Measurements from ENCODE around the gene SERINC5.
"Not testable (repeated sequence)": the region's sequence is repeated elsewhere in the genome, so short reads cannot be mapped to it uniquely, and the experiment has no call there.

The SERINC5 gene

GRCh38 chr5:80181618-80182211 is 74.1 kb downstream of the SERINC5 start:
- peak in 1 of 3 donors; percentile 13 for DNase-seq (ENCODE audit: low read depth in 3 of 3, low spot score in 1 of 3)

- DNase-seq (ENCODE audit: low read depth in 3 of 3, low spot score in 1 of 3), result no peak
These were observed 78.6 kb downstream of the SERINC5 start for GRCh38 chr5:80177236-80177635.

- DNase-seq (ENCODE audit: low read depth in 3 of 3, low spot score in 1 of 3), result no peak
These were observed 80.5 kb downstream of the SERINC5 start for GRCh38 chr5:80175337-80175736.

GRCh38 chr5:80174790-80175189 is 81.1 kb downstream of the SERINC5 start:
- no peak for DNase-seq (ENCODE audit: low read depth in 3 of 3, low spot score in 1 of 3)

GRCh38 chr5:80172067-80172695 is 83.7 kb downstream of the SERINC5 start:
- DNase-seq (ENCODE audit: low read depth in 3 of 3, low spot score in 1 of 3), result no peak

- no peak for DNase-seq (ENCODE audit: low read depth in 3 of 3, low spot score in 1 of 3)
These were observed 85.7 kb downstream of the SERINC5 start for GRCh38 chr5:80170117-80170535.

GRCh38 chr5:80168388-80169028 is 87.3 kb downstream of the SERINC5 start:
- DNase-seq (ENCODE audit: low read depth in 3 of 3, low spot score in 1 of 3), result no peak

- no peak for DNase-seq (ENCODE audit: low read depth in 3 of 3, low spot score in 1 of 3)
These were observed 90.4 kb downstream of the SERINC5 start for GRCh38 chr5:80165452-80165851.

GRCh38 chr5:80161165-80161564 is 94.7 kb downstream of the SERINC5 start:
- DNase-seq (ENCODE audit: low read depth in 3 of 3, low spot score in 1 of 3), result no peak

GRCh38 chr5:80160242-80160641 is 95.6 kb downstream of the SERINC5 start:
- no peak for DNase-seq (ENCODE audit: low read depth in 3 of 3, low spot score in 1 of 3)

GRCh38 chr5:80159133-80159815 is 96.6 kb downstream of the SERINC5 start:
- no peak for DNase-seq (ENCODE audit: low read depth in 3 of 3, low spot score in 1 of 3)

- DNase-seq (ENCODE audit: low read depth in 3 of 3, low spot score in 1 of 3), result no peak
These were observed 99.7 kb downstream of the SERINC5 start for GRCh38 chr5:80156156-80156555.

GRCh38 chr5:80154749-80155148 is 101.1 kb downstream of the SERINC5 start:
- no peak for DNase-seq (ENCODE audit: low read depth in 3 of 3, low spot score in 1 of 3)

- DNase-seq (ENCODE audit: low read depth in 3 of 3, low spot score in 1 of 3), result not testable (repeated sequence)
These were observed 101.6 kb downstream of the SERINC5 start for GRCh38 chr5:80154289-80154688.

GRCh38 chr5:80153586-80154126 is 102.2 kb downstream of the SERINC5 start:
- no peak for DNase-seq (ENCODE audit: low read depth in 3 of 3, low spot score in 1 of 3)

- no peak for DNase-seq (ENCODE audit: low read depth in 3 of 3, low spot score in 1 of 3)
These were observed 103.1 kb downstream of the SERINC5 start for GRCh38 chr5:80152778-80153177.

- no peak for DNase-seq (ENCODE audit: low read depth in 3 of 3, low spot score in 1 of 3)
These were observed 104.0 kb downstream of the SERINC5 start for GRCh38 chr5:80151890-80152289.

GRCh38 chr5:80150731-80151130 is 105.1 kb downstream of the SERINC5 start:
- DNase-seq (ENCODE audit: low read depth in 3 of 3, low spot score in 1 of 3), result no peak

- DNase-seq (ENCODE audit: low read depth in 3 of 3, low spot score in 1 of 3), result no peak
These were observed 106.7 kb downstream of the SERINC5 start for GRCh38 chr5:80149161-80149609.

- no peak for DNase-seq (ENCODE audit: low read depth in 3 of 3, low spot score in 1 of 3)
These were observed 108.6 kb downstream of the SERINC5 start for GRCh38 chr5:80147119-80147815.

GRCh38 chr5:80146046-80146445 is 109.8 kb downstream of the SERINC5 start:
- DNase-seq (ENCODE audit: low read depth in 3 of 3, low spot score in 1 of 3), result no peak
